ENCODE data around the gene TACR2. TPM values are rescaled to one million over a fixed set of nuclear protein-coding genes. Genes with fewer than 3 reads are reported as not detected.

The TACR2 gene
- total RNA-seq, 2 experiments from 2014 or later, result not detected

- peak; percentile 83 for TF ChIP-seq CTCF (IDR thresholded peaks at IDR 0.05)
- Mint-ChIP-seq H3K27ac (peak overlapping the region; percentile 64), H3K27me3 (no peaks in the 10 kb centered on the region), H3K4me3 (no peak overlapping the region), H3K4me1 (ENCODE audit: low read depth) (peaks cover 25% of the 10 kb centered on the region), H3K36me3 (ENCODE audit: low read depth) (peaks cover 76% of the 10 kb centered on the region), H3K9me3 (no peaks in the 10 kb centered on the region)
- Histone ChIP-seq H3K4me3 (ENCODE audit: low read length) (no peak overlapping the region), H3K4me1 (ENCODE audit: insufficient read depth, low read length) (peaks cover 14% of the 10 kb centered on the region), H3K27me3 (ENCODE audit: control insufficient read depth in 1 of 2, insufficient read depth in 2 of 2, low read length in 2 of 2) (no peaks in the 10 kb centered on the region), H3K27ac (ENCODE audit: low read depth in 1 of 2, low read length in 2 of 2) (no peak overlapping the region), H3K36me3 (ENCODE audit: insufficient read depth, low read length) (peaks cover 63% of the 10 kb centered on the region), H3K9me3 (ENCODE audit: control insufficient read depth in 1 of 2, insufficient read depth in 1 of 2, low read length in 2 of 2) (no peaks in the 10 kb centered on the region)
- POLR2A ChIA-PET, result interaction anchor here (0.6 to 1.7 kb wide), 8 partner anchors 15 to 241 kb away, joined by 3 to 11 read pairs (median 4); no protein-coding TSS in a partner anchor
- CTCF ChIA-PET, result interaction anchor here (0.5 to 4.6 kb wide), 14 partner anchors 9 to 387 kb away, joined by 3 to 48 read pairs (median 4); no protein-coding TSS in a partner anchor
- intact Hi-C loops (cut with DNase I, micrococcal nuclease), result loop anchor here (1.0 to 5.0 kb wide), 2 partner anchors 155 to 390 kb away; no protein-coding TSS in a partner anchor
- DNase-seq (peak; percentile 73 to 91 (median 78)), ATAC-seq (ENCODE audit: poor library complexity) (peak; percentile 100)
Measured at GRCh38 chr10:69392481-69393000, 24.2 kb downstream of the TACR2 start.

DNA sequence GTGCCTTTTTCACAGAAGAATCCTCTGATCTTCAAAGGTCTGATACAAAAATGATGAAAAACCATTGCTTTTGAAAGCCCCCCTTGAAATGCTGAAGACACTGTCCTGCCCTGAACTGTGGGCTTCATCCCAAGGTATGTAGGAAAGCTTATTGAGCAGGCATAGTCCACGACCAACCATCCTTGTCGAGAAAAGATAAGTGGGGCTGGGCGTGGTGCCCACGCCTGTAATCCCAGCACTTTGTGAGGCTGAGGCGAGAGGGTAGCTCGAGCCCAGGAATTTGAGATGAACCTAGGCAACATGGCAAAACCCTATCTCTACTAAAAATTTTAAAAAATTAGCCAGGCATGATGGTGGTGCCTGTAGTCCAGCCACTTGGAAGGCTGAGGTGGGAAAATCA lies 25.6 kb downstream of the TACR2 start:
- no peak for TF ChIP-seq CTCF (IDR thresholded peaks at IDR 0.05)
- POLR2A ChIA-PET, result interaction anchor here (1.1 to 1.5 kb wide), 2 partner anchors 72 to 146 kb away, joined by 3 to 5 read pairs; no protein-coding TSS in a partner anchor
- CTCF ChIA-PET, result interaction anchor here (0.7 to 4.6 kb wide), 3 partner anchors 11 to 154 kb away, joined by 3 to 48 read pairs (median 4); no protein-coding TSS in a partner anchor
- Mint-ChIP-seq H3K27me3 (no peaks in the 10 kb centered on the region), H3K4me3 (no peak overlapping the region), H3K9me3 (no peaks in the 10 kb centered on the region), H3K4me1 (ENCODE audit: low read depth) (peaks cover 25% of the 10 kb centered on the region), H3K36me3 (ENCODE audit: low read depth) (peaks cover 81% of the 10 kb centered on the region), H3K27ac (peak overlapping the region; percentile 68)
- H3K4me3 ChIP-seq (ENCODE audit: low read length), result no peak overlapping the region
- H3K9me3 ChIP-seq (ENCODE audit: control insufficient read depth in 1 of 2, insufficient read depth in 1 of 2, low read length in 2 of 2), result no peaks in the 10 kb centered on the region
- ATAC-seq (ENCODE audit: poor library complexity) (no peak), DNase-seq (no peak)
- intact Hi-C loops (cut with DNase I, micrococcal nuclease), result loop anchor here in 1 of 2 experiments (5.0 kb wide), 1 partner anchor 389 kb away; no protein-coding TSS in a partner anchor
- peaks cover 69% of the 10 kb centered on the region for H3K36me3 ChIP-seq (ENCODE audit: insufficient read depth, low read length)
- H3K27ac ChIP-seq (ENCODE audit: low read depth in 1 of 2, low read length in 2 of 2), result no peak overlapping the region
- peaks cover 14% of the 10 kb centered on the region for H3K4me1 ChIP-seq (ENCODE audit: insufficient read depth, low read length)
- no peaks in the 10 kb centered on the region for H3K27me3 ChIP-seq (ENCODE audit: control insufficient read depth in 1 of 2, insufficient read depth in 2 of 2, low read length in 2 of 2)

DNA sequence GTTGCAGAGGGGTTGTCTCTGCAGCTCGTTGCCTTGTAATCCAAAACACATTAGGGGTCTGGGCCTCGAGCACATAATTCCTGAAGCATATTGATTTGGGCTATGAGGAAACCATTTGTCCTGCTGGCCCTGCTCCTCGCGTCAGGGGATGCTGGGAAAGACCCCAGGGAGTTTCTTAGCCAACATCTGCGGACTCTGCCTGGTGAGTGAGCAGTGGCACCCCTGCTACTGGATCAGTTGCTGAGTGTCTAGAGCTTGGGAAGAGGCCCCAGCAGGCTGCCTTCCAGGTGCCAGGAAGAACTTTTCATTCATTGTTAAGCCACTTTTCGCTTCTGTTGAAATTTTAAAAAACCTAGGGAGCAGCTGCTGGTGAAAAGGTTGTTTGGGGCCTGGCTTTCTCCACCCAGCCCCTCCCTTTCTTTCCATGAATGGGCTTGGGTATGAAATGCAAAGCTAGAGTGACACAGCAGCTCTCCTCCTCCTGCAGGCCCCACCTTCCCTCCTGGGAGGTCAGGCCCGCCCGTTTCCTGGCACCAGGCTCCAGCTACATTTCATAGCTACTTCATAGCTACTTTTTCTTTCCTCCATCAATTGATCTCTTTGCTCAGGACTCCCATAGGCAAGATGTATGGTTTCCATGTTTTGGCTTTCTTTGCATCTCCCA lies 26.8 kb downstream of the TACR2 start:
- intact Hi-C loops (cut with DNase I, micrococcal nuclease), result loop anchor here in 1 of 2 experiments (5.0 kb wide), 1 partner anchor 388 kb away; no protein-coding TSS in a partner anchor
- ATAC-seq (ENCODE audit: poor library complexity), result no peak
- POLR2A ChIA-PET, result interaction anchor here (0.6 to 1.5 kb wide), 3 partner anchors 71 to 145 kb away, joined by 3 to 5 read pairs (median 3); no protein-coding TSS in a partner anchor

More for the DNA sequence above, 26.8 kb downstream of the TACR2 start:
- peak in 1 of 14 experiments; percentile 39 for DNase-seq
- no peaks in the 10 kb centered on the region for H3K27me3 Mint-ChIP-seq
- H3K36me3 Mint-ChIP-seq (ENCODE audit: low read depth), result peaks cover 85% of the 10 kb centered on the region
- peaks cover 72% of the 10 kb centered on the region for H3K36me3 ChIP-seq (ENCODE audit: insufficient read depth, low read length)
- no peak for TF ChIP-seq CTCF (IDR thresholded peaks at IDR 0.05)
- H3K4me1 Mint-ChIP-seq (ENCODE audit: low read depth), result peaks cover 25% of the 10 kb centered on the region
- H3K27me3 ChIP-seq (ENCODE audit: control insufficient read depth in 1 of 2, insufficient read depth in 2 of 2, low read length in 2 of 2), result no peaks in the 10 kb centered on the region
- H3K27ac Mint-ChIP-seq, result peak overlapping the region; percentile 68
- peak overlapping the region in 1 of 2 donors; percentile 2 for H3K27ac ChIP-seq (ENCODE audit: low read depth in 1 of 2, low read length in 2 of 2)
- CTCF ChIA-PET, result interaction anchor here (1.6 to 4.6 kb wide), 2 partner anchors 18 to 153 kb away, joined by 4 to 48 read pairs; no protein-coding TSS in a partner anchor
- H3K9me3 Mint-ChIP-seq, result no peaks in the 10 kb centered on the region
- no peaks in the 10 kb centered on the region for H3K9me3 ChIP-seq (ENCODE audit: control insufficient read depth in 1 of 2, insufficient read depth in 1 of 2, low read length in 2 of 2)
- H3K4me3 Mint-ChIP-seq, result no peak overlapping the region
- peaks cover 14% of the 10 kb centered on the region for H3K4me1 ChIP-seq (ENCODE audit: insufficient read depth, low read length)
- H3K4me3 ChIP-seq (ENCODE audit: low read length), result no peak overlapping the region
